Motor neuron (in vitro differentiated cells): ENCODE data around the gene PKDCC. TPM values are rescaled to one million over a fixed set of nuclear protein-coding genes. Genes with fewer than 3 reads are reported as not detected.
"Not testable (repeated sequence)": the region's sequence is repeated elsewhere in the genome, so short reads cannot be mapped to it uniquely, and the experiment has no call there.

Experiments
- ATAC-seq, 8 experiments: fragments of 200-7000 bp; cut with Tn5 transposase; replicated peaks in 6 of 8; 2 replicates each; pipeline ENCODE4 v1.8.0; 2021; ENCODE audit warnings: mild to moderate bottlenecking in 8 of 8, moderate library complexity in 8 of 8
- H3K27ac ChIP-seq, 2 donors: fragments of 250-450 bp; sonication (Bioruptor Pico); 2 replicates each; pipeline ENCODE4 v1.9.0; 2021; ENCODE audit warnings: antibody characterized with exemption in 2 of 2, mild to moderate bottlenecking in 2 of 2, moderate library complexity in 1 of 2
- H3K4me1 ChIP-seq, 2 donors: fragments of 250-450 bp; sonication (Bioruptor Pico); replicated peaks in 1 of 2; 2 replicates each; pipeline ENCODE4 v1.6.1; 2021; ENCODE audit warnings: antibody characterized with exemption in 2 of 2, mild to moderate bottlenecking in 2 of 2, moderate library complexity in 1 of 2
- H3K4me3 ChIP-seq, 5 donors: fragments of 250-450 bp; sonication (Bioruptor Pico); 2 replicates each; pipeline ENCODE4 v1.9.0; 2021; ENCODE audit warnings: antibody characterized with exemption in 5 of 5, mild to moderate bottlenecking in 5 of 5, moderate library complexity in 4 of 5
- WGBS, 10 experiments: fragments of 450-650 bp; shearing (Covaris generic); methylation state at CpG; one replicate each; pipeline ENCODE4 v1.0.0; 2022; 5-methylcytosine and 5-hydroxymethylcytosine counted together
- in situ Hi-C, 9 experiments: fragments of 400-800 bp; cut with MboI; loops; one replicate each; pipeline ENCODE4 v1.15.0; 2021; ENCODE audit warnings: low sequenced_read_pairs in 9 of 9, low pct_unique_long_range_greater_than_20kb in 2 of 9; ENCODE audit not compliant: unreplicated experiment in 9 of 9
- total RNA-seq, 8 experiments: library from RNA; unstranded; fragments of 300-600 nt; gene quantifications; 2 replicates each; pipeline versions ENCODE4 v1.2.3 to v1.2.4, GENCODE V29; 2022

PKDCC gene
- total RNA-seq, 8 experiments from 2014 or later: 5.2 to 140 (median 17.3) TPM

DNA sequence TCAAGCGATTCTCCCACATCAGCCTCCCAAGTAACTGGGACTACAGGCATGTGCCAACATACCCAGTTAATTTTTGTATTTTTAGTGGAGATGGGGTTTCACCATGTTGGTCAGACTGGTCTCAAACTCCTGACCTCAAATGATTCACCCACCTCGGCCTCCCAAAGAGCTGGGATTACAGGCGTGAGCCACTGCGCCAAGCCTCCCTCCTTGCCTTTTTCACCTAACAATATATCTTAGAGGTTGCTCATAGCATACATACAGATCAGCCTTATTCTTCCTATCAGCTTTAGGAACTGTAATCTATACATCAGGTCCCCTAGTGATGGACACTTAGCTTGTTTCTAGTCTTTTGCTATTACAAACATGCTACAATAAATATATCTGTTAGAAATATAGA, 33.3 kb downstream of the PKDCC start:
- ATAC-seq, H3K27ac ChIP-seq, H3K4me3 ChIP-seq: not testable (repeated sequence)
- H3K4me1 ChIP-seq: peaks cover 0 to 12% of the 10 kb centered on the region in 2 donors
- WGBS, 10 experiments: 90 to 100% (median 98%) methylated on average over 1 to 4 of the region's 4 CpGs; no CpG with 5 or more reads in 4 of the 10 experiments
- in situ Hi-C loops: loop anchor here in 8 of 9 experiments (5.0 to 25.0 kb wide), 4 partner anchors 206 to 581 kb away; no protein-coding TSS in a partner anchor

- no peak for ATAC-seq
- no peak overlapping the region for H3K27ac ChIP-seq
- 27 to 100% (median 84%) methylated on average over 1 to 2 of the region's 2 CpGs; no CpG with 5 or more reads in 2 of the 10 experiments for WGBS, 10 experiments
- no peak overlapping the region for H3K4me3 ChIP-seq
- H3K4me1 ChIP-seq: peaks cover 0 to 16% of the 10 kb centered on the region in 2 donors
- in situ Hi-C loops: loop anchor here in 8 of 9 experiments (5.0 to 25.0 kb wide), 4 partner anchors 207 to 580 kb away; no protein-coding TSS in a partner anchor
Observed at GRCh38 chr2:42082016-42082415, 34.2 kb downstream of the PKDCC start.

GRCh38 chr2:42084231-42084671, 36.4 kb downstream of the PKDCC start:
- no peak overlapping the region for H3K4me3 ChIP-seq
- H3K27ac ChIP-seq: no peak overlapping the region
- peak in 5 of 8 experiments; percentile 65 to 91 (median 80) for ATAC-seq
- H3K4me1 ChIP-seq: peaks cover 0 to 16% of the 10 kb centered on the region in 2 donors
- in situ Hi-C loops: loop anchor here in 8 of 9 experiments (5.0 to 25.0 kb wide), 4 partner anchors 209 to 578 kb away; no protein-coding TSS in a partner anchor
- WGBS, 10 experiments: 43 to 76% (median 50%) methylated on average over 2 to 5 of the region's 6 CpGs; no CpG with 5 or more reads in 7 of the 10 experiments

- in situ Hi-C loops: loop anchor here in 7 of 9 experiments (5.0 to 25.0 kb wide), 4 partner anchors 210 to 577 kb away; no protein-coding TSS in a partner anchor
- H3K4me1 ChIP-seq: peaks cover 0 to 16% of the 10 kb centered on the region in 2 donors
- not testable (repeated sequence) for H3K27ac ChIP-seq, ATAC-seq, H3K4me3 ChIP-seq
- 0 to 93% (median 60%) methylated on average over 1 to 4 of the region's 4 CpGs; no CpG with 5 or more reads in 3 of the 10 experiments for WGBS, 10 experiments
Observed at GRCh38 chr2:42085070-42085469, 37.2 kb downstream of the PKDCC start.

GRCh38 chr2:42085706-42086487, 38.1 kb downstream of the PKDCC start:
- in situ Hi-C loops: loop anchor here in 7 of 9 experiments (5.0 to 25.0 kb wide), 4 partner anchors 211 to 576 kb away; no protein-coding TSS in a partner anchor
- H3K4me1 ChIP-seq: peaks cover 0 to 16% of the 10 kb centered on the region in 2 donors
- 30 to 100% (median 83%) methylated on average over 1 to 6 of the region's 8 CpGs; no CpG with 5 or more reads in 1 of the 10 experiments for WGBS, 10 experiments
- ATAC-seq: peak in 3 of 8 experiments; percentile 6 to 18 (median 9)
- H3K27ac ChIP-seq: no peak overlapping the region
- H3K4me3 ChIP-seq: no peak overlapping the region

- no peak overlapping the region for H3K27ac ChIP-seq
- WGBS, 10 experiments: 10 to 100% (median 36%) methylated on average over 1 to 5 of the region's 6 CpGs; no CpG with 5 or more reads in 3 of the 10 experiments
- peaks cover 0 to 16% of the 10 kb centered on the region in 2 donors for H3K4me1 ChIP-seq
- in situ Hi-C loops: loop anchor here in 7 of 9 experiments (5.0 to 25.0 kb wide), 4 partner anchors 212 to 576 kb away; no protein-coding TSS in a partner anchor
- H3K4me3 ChIP-seq: no peak overlapping the region
- ATAC-seq: peak; percentile 23 to 83 (median 62)
Observed at GRCh38 chr2:42086500-42086953, 38.7 kb downstream of the PKDCC start.

DNA sequence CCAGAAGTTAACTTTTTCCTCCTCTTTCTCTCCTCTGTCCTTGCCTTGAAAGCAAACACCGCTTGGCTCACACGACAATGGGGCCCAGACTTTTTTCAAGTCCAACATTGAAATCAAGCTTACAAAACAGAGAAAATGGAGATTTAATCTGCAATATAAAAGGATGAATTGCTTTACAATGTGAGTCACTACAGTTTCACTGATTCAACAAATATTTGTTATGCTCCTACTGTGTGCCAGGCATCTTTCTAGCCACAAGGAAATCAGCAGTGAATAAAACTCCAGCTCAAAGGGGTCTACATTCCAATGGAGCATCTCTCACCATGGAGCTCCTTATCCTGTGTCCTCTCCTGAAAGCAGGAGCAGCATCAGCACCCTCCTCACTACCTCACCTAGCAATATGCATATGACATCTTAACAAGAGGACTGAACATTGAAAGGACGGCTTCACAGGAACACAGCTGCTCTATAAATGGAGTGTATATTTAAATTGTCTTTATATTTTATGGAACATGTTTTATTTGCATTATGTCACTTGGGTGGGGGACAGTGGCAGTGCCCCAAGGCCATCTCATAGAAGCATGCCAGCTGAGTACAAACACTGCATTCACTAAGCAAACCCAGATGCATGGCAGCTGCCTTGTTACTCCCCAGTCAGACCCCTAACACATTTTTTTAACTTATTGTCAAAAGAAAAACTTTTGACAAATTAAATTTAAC, 39.5 kb downstream of the PKDCC start:
- Histone ChIP-seq H3K27ac (no peak overlapping the region), H3K4me1 (peaks cover 0 to 21% of the 10 kb centered on the region in 2 donors), H3K4me3 (no peak overlapping the region)
- ATAC-seq: peak in 3 of 8 experiments; percentile 21 to 51 (median 23)
- in situ Hi-C loops: loop anchor here in 7 of 9 experiments (5.0 to 25.0 kb wide), 4 partner anchors 212 to 575 kb away; no protein-coding TSS in a partner anchor
- 14 to 100% (median 62%) methylated on average over 1 to 3 of the region's 3 CpGs; no CpG with 5 or more reads in 4 of the 10 experiments for WGBS, 10 experiments

GRCh38 chr2:42087857-42088195, 40.0 kb downstream of the PKDCC start:
- WGBS, 10 experiments: 43 to 87% (median 79%) methylated on average over 1 to 2 of the region's 2 CpGs; no CpG with 5 or more reads in 4 of the 10 experiments
- Histone ChIP-seq H3K4me3 (no peak overlapping the region), H3K27ac (no peak overlapping the region), H3K4me1 (peaks cover 0 to 22% of the 10 kb centered on the region in 2 donors)
- in situ Hi-C loops: loop anchor here in 7 of 9 experiments (5.0 to 25.0 kb wide), 4 partner anchors 213 to 574 kb away; no protein-coding TSS in a partner anchor
- no peak for ATAC-seq

GRCh38 chr2:42089340-42089925, 41.6 kb downstream of the PKDCC start:
- in situ Hi-C loops: loop anchor here in 7 of 9 experiments (5.0 to 25.0 kb wide), 4 partner anchors 215 to 573 kb away; no protein-coding TSS in a partner anchor
- Histone ChIP-seq H3K4me3 (no peak overlapping the region), H3K27ac (no peak overlapping the region), H3K4me1 (peaks cover 0 to 16% of the 10 kb centered on the region in 2 donors)
- ATAC-seq: peak in 3 of 8 experiments; percentile 56 to 79 (median 76)
- 8 to 100% (median 71%) methylated on average over 1 to 16 of the region's 16 CpGs; no CpG with 5 or more reads in 1 of the 10 experiments for WGBS, 10 experiments

DNA sequence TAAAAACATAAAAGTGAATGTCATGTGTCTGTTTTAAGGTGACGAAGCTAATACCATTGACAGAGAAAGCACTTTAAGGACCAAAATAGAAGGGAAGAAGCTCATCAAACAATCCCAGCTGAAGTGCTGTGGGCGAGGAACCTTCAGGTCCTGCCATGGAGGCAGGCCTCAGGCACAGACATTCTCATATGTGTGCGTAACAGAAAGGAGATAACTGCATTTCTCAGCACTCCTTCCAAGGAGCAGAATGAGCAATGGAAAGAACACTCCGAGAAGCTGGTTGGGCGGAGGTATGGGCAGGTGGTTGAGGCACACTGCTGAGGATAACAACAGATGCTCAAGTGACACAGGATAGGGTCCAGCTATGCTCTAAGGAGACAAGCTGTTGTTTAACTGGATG, 42.4 kb downstream of the PKDCC start:
- 42 to 100% (median 96%) methylated on average over 1 to 5 of the region's 5 CpGs; no CpG with 5 or more reads in 1 of the 10 experiments for WGBS, 10 experiments
- Histone ChIP-seq H3K4me1 (peaks cover 0 to 10% of the 10 kb centered on the region in 2 donors), H3K4me3 (no peak overlapping the region), H3K27ac (no peak overlapping the region)
- no peak for ATAC-seq
- in situ Hi-C loops: loop anchor here in 2 of 9 experiments (10.0 to 25.0 kb wide), 2 partner anchors 235 to 572 kb away; no protein-coding TSS in a partner anchor

DNA sequence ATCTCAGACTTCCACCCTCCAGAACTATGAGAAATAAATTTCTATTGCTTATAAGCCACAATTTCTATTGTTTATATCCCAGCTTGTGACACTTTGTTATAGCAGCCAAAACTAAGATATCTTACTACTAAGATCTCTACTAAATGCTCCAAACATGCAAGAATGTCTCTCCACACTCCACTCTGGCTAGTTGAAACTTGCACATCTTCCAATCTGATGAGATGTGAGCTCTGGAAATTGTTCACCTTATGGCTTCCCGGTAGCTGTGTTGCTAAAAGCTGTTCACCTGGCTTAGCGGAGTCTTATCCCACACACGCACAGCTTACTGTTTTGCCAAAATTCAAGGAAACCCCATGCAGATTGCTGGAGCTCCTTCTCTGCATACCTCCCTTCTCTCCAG, 43.9 kb downstream of the PKDCC start:
- no peak overlapping the region for H3K27ac ChIP-seq
- H3K4me3 ChIP-seq: no peak overlapping the region
- peaks cover 0 to 8% of the 10 kb centered on the region in 2 donors for H3K4me1 ChIP-seq
- ATAC-seq: no peak
- in situ Hi-C loops: loop anchor here in 2 of 9 experiments (10.0 to 25.0 kb wide), 2 partner anchors 237 to 571 kb away; no protein-coding TSS in a partner anchor
- 88 to 100% (median 97%) methylated on average over 1 to 3 of the region's 3 CpGs; no CpG with 5 or more reads in 6 of the 10 experiments for WGBS, 10 experiments
